C4-2B (cell line): Measurements from ENCODE around the gene KANTR.

Experiments
- ZFX ChIP-seq: fragments of 450-650 bp; IDR thresholded peaks from 2 replicates; pipeline ENCODE4 v1.6.1; 2017
- TF ChIP-seq, protein P1 (sequence below): fragments of 450-650 bp; conservative IDR thresholded peaks from 2 replicates; pipeline ENCODE4 v1.5.1; 2017; ENCODE audit warnings: mild to moderate bottlenecking

- TF ChIP-seq, protein P1, sequence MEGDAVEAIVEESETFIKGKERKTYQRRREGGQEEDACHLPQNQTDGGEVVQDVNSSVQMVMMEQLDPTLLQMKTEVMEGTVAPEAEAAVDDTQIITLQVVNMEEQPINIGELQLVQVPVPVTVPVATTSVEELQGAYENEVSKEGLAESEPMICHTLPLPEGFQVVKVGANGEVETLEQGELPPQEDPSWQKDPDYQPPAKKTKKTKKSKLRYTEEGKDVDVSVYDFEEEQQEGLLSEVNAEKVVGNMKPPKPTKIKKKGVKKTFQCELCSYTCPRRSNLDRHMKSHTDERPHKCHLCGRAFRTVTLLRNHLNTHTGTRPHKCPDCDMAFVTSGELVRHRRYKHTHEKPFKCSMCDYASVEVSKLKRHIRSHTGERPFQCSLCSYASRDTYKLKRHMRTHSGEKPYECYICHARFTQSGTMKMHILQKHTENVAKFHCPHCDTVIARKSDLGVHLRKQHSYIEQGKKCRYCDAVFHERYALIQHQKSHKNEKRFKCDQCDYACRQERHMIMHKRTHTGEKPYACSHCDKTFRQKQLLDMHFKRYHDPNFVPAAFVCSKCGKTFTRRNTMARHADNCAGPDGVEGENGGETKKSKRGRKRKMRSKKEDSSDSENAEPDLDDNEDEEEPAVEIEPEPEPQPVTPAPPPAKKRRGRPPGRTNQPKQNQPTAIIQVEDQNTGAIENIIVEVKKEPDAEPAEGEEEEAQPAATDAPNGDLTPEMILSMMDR = no peak
- no peak for TF ChIP-seq ZFX
Observed at GRCh38 chrX:53153581-53153980, 59.6 kb downstream of the KANTR start.
